Measurements from ENCODE around the gene ABHD17C.

- no peak for TF ChIP-seq CTCF (conservative IDR thresholded peaks at IDR 0.05)
- no peak for TF ChIP-seq EZH2 (IDR thresholded peaks at IDR 0.05; ENCODE audit: low read depth)
Measured at GRCh38 chr15:80662129-80662528, 33.0 kb upstream of the ABHD17C start.

All from PC-9 (cell line).